GM21390 (cell line): ENCODE data around the gene NTNG1.
"Not testable (repeated sequence)": the region's sequence is repeated elsewhere in the genome, so short reads cannot be mapped to it uniquely, and the experiment has no call there.

ENCODE experiments used
- ATAC-seq: cut with Tn5 transposase; IDR thresholded peaks from one replicate; pipeline ENCODE4 v1.9.1; 2021; ENCODE audit not compliant: unreplicated experiment

NTNG1 gene

GRCh38 chr1:107142666-107143065, 1.8 kb downstream of the NTNG1 start:
- no peak for ATAC-seq

GRCh38 chr1:107145637-107146036, 4.8 kb downstream of the NTNG1 start:
- ATAC-seq: no peak

DNA sequence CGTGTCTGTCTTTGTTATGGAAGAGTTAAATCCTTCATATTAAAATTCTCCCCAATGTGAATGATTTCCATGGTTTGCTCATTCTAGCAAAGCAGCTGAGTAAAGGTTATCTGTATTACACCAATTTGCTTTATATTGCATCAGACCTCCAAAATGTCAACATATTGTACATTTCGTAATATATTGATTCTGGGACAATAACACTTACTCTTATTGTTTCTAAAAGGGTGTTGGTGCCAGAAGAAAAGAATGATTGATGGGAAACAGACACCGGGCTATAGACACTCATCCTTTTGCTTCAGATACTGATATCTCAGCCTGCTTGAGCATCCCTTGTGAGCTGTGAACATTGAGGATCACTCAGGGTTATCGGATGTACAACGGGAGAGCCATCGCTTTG, 7.0 kb downstream of the NTNG1 start:
- no peak for ATAC-seq

DNA sequence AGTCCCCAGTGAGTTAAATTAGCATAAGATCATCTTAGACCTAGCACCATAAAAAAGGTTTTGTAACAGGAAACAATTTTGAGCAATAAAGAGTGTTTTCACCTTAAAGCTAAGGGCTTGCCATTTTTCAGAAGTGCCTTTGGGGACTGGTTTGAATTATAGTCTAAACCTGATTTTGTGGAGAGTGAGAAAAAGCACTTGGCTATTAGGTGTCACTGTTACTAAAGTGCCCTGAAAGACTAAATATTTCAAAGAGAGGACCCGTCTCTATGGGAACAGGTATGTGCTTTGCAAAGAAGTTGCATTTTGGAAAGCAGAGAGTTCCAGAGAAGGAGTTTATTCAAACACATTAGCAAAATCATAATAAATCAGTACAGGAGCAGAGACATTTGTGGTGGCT, 9.1 kb downstream of the NTNG1 start:
- no peak for ATAC-seq

GRCh38 chr1:107151295-107151694, 10.5 kb downstream of the NTNG1 start:
- ATAC-seq: no peak

DNA sequence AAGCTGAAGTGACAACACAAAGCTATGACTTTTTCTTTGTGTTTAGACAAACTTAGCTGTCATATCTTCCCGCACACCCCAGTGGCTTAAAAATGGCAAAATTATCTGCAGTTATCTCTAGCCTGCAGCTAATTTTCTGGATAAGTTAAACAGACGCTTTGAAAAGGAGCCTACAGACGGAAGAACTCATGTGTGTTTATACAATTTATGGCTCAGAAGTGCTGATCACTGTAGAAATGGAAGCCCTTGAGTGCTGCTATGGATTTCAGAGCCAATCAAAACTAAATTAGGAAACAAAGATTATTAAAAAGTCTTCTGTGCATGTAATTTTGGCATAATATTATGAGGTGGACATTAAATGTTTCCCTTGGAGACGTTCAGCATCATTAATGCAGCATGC, 11.6 kb downstream of the NTNG1 start:
- ATAC-seq: no peak

- no peak for ATAC-seq
These were observed 12.2 kb downstream of the NTNG1 start for GRCh38 chr1:107153014-107153413.

- no peak for ATAC-seq
These were observed 17.7 kb downstream of the NTNG1 start for GRCh38 chr1:107158496-107158895.

DNA sequence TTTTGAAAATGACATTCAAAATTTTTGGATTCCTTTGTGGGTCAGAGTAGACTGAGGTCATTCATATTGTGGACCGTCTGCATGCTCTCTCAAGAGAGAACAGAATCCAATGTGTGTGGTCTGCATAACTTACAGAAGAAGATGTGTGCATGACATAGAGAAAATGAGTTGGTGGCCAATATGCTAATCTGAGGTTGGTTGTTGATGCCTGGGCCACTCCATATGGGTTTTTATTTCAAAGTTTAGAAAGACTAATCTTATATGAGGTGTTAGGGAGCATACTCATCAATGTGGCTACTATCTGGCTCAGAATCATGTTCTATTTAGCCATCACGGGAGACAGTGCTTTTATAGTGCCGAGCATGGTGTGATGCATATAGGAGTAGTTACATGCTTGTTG, 18.2 kb downstream of the NTNG1 start:
- no peak for ATAC-seq

- ATAC-seq: no peak
These were observed 21.9 kb downstream of the NTNG1 start for GRCh38 chr1:107162745-107163144.

GRCh38 chr1:107164901-107165300, 24.1 kb downstream of the NTNG1 start:
- not testable (repeated sequence) for ATAC-seq

GRCh38 chr1:107169615-107170014, 28.8 kb downstream of the NTNG1 start:
- ATAC-seq: no peak

DNA sequence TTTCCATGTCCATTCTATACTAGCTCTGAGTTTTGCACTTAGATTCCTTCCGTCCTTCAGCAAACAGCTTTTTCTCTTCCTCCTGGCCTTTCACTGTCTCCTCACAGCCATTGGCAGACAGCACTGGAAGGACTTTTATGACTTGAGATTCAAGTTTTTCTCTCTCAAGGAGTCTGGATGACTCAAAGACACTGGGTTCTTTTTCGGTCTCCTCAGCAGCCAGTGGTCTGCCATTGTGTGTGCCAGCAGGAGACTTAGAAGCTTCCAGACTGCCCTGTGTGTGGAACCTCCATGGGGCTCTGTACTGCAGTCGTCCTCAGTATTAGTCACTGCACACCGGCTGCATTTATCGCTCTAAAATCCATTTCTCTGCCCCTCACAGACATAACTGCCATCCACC, 30.5 kb downstream of the NTNG1 start:
- ATAC-seq: no peak

GRCh38 chr1:107172450-107173170, 31.8 kb downstream of the NTNG1 start:
- no peak for ATAC-seq

DNA sequence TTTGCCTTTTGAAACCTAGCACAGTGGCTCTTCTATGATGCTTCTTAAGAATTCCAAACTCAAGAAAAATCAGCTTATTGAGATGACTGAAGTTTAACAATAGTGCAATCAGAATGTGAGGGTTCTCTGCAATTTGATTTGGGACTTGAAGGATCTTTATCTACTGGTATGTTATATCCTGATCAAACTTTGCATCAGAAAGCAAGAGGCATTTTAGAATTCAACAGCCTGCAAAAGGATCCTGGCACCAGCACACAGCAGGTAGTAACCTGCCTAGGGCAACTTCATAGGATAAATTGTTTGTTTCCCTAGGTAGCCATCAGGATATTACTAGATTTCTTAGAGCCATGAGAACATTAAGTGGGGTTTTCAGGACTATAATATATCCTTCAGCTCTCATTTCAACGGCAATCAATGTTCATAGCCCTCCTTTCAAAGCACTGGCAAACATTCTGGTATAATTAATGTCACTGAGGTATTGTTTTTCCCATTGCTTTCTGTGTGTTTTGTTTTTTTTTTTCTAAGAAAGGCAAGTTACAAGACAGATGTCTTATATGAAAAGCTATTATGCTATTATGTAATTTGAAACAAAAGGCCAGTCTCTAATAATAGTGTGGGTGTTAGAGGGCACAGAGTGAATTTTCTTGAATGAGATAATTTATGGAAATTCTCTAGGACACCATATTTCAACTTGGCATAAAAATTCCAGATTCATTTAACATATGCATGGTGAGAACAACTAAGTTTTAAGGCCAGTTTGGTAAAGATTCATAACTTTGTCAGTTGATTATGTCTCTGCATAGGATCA, 34.5 kb downstream of the NTNG1 start:
- ATAC-seq: no peak

DNA sequence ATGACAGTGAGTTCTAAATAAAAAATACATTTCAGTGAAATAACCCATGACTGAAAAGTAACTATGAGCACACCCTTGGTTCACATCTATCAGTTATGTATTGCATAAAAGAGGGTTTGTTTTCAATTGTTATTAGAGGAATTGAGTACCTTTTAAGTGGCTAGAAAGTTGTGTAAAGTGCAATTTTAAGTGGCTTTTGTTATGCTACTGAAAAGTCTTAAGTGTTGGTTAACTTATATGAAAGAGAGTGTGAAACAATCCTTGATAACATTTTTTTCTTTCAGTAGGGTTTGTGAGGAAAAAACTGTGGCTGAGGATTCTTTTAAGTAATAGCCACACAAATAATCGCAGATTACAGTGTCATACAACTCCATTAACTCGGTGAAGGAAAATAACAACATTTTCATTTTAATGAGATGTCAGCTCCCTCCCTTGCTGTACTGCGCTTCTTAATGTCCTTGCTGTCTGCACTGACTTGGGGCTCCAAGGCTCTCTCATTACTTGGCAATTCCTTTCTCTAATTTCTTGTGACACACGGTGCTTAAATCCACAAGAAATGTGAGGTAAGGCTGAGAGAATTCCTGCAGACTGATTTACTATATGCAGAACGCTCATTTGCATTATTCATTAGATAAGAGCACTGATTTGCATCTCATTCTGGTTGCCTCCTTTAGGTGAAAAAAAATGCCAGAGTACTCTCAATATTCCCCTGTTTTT, 40.6 kb downstream of the NTNG1 start:
- ATAC-seq: no peak

DNA sequence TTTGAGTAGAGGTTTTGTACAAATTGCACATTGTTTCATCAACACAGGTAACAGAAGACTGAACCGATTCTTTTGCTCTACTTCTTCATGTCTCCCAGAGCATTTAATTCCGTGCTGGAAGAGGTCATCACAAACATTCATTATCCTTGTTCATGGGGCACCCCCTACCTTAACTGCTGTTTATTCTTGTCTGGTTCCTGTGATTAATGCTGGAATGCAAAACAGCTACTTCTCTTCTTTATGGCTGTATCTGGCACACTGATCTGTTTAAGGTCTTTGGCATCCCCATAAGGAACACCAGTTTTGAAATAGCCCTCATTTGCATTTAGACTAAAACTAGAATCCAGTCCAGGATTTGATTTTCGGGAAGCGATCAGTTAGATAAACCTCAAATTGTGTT, 42.2 kb downstream of the NTNG1 start:
- no peak for ATAC-seq

DNA sequence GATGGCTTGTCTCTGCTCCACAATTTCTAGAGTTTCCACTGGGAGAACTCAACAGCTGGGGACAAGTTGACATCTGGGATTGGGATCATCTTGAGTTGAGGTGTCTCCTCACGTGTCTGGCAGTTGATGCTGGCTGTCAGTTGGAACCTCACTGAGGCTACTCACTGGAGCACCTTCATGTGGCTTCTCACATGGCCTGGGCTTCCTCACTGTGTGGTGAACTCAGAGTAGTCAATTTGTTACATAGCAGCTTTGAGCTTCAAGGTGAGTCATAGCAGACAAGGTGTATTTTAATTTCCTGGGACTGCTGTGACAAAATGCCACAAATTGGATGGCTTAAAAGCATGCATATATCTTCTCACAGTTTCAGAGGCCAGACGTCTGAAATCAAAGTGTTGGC, 44.0 kb downstream of the NTNG1 start:
- no peak for ATAC-seq

- ATAC-seq: no peak
These were observed 46.6 kb downstream of the NTNG1 start for GRCh38 chr1:107187399-107187798.

DNA sequence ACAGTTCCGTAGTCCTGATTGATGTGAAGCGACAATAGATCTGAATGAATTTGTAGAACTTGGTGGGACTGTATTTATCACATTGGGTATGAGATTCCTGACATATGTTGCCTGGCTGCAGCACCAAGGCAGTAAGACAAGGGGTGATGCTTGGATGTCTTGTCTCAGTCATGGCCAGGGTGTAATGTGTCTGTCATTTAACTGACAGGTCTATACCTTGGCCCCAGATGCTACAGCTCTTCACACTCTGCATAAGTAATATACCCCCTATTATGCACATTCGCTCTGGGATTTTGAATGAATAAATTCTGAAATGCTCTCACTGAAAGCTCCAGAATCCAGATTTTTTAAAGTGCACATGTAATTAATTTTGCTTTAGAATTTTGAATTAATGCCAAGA, 47.3 kb downstream of the NTNG1 start:
- ATAC-seq: no peak

DNA sequence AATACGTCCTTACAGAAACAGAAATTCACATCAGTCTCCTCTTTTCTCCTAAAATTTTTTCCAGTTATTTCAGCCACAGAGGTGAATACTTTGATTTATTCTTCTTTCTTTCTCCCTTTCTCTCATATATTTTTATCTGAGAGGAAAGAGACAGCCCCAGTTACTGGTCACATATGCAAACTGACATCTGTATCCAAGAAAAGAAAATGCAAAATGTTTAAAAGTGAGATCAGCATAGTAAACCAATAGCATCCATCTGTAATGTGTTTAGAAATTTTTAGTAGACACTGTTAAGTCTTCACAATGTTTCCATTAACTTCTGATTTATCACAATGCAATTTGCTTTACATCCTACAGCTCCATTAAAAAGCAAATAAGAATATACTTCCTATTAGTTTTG, 53.5 kb downstream of the NTNG1 start:
- no peak for ATAC-seq

DNA sequence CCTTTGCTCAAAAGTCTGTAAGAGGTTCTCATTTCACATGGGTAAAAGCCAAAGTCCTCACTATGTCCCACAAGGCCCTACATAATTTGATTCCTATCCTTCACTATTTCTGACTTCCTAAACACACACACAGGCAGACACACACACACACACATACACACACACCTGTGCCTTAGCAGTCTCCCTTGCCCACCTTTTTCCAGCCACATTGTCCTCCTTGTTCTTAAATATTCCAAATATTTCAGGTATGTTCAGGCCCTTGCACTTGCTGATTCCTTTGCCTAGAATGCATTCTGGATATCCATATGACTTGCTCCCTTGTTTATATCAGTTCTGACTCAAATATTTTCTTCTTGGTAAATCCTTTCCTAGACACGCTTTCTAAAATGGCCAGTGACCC, 54.6 kb downstream of the NTNG1 start:
- ATAC-seq: no peak
